HG03571 (cell line): ENCODE data around the gene FGR.
"Not testable (repeated sequence)": the region's sequence is repeated elsewhere in the genome, so short reads cannot be mapped to it uniquely, and the experiment has no call there.

Experiments
- ATAC-seq: cut with Tn5 transposase; IDR thresholded peaks from one replicate; pipeline ENCODE4 v1.9.1; 2021; ENCODE audit not compliant: unreplicated experiment

FGR gene

GRCh38 chr1:27660300-27660835 lies 25.4 kb upstream of the FGR start:
- no peak for ATAC-seq

- peak; percentile 48 for ATAC-seq
These were observed 24.7 kb upstream of the FGR start for GRCh38 chr1:27659497-27660299.

- peak; percentile 15 for ATAC-seq
These were observed 24.0 kb upstream of the FGR start for GRCh38 chr1:27658951-27659496.

GRCh38 chr1:27656157-27656893 lies 21.3 kb upstream of the FGR start:
- ATAC-seq: no peak

GRCh38 chr1:27655151-27655937 lies 20.4 kb upstream of the FGR start:
- no peak for ATAC-seq

GRCh38 chr1:27652111-27652864 lies 17.3 kb upstream of the FGR start:
- ATAC-seq: no peak

GRCh38 chr1:27650539-27651175 lies 15.7 kb upstream of the FGR start:
- no peak for ATAC-seq

GRCh38 chr1:27650171-27650538 lies 15.2 kb upstream of the FGR start:
- ATAC-seq: no peak

GRCh38 chr1:27649306-27649635 lies 14.3 kb upstream of the FGR start:
- ATAC-seq: no peak

GRCh38 chr1:27648602-27649305 lies 13.8 kb upstream of the FGR start:
- ATAC-seq: no peak

- ATAC-seq: no peak
These were observed 12.3 kb upstream of the FGR start for GRCh38 chr1:27647328-27647727.

GRCh38 chr1:27646676-27647075 lies 11.7 kb upstream of the FGR start:
- no peak for ATAC-seq

- ATAC-seq: no peak
These were observed 10.1 kb upstream of the FGR start for GRCh38 chr1:27645071-27645415.

- ATAC-seq: no peak
These were observed 9.5 kb upstream of the FGR start for GRCh38 chr1:27644369-27645070.

GRCh38 chr1:27643600-27644368 lies 8.8 kb upstream of the FGR start:
- ATAC-seq: no peak

- ATAC-seq: not testable (repeated sequence)
These were observed 5.5 kb upstream of the FGR start for GRCh38 chr1:27640514-27640913.

GRCh38 chr1:27638805-27639204 lies 3.8 kb upstream of the FGR start:
- no peak for ATAC-seq

- ATAC-seq: no peak
These were observed 3.2 kb upstream of the FGR start for GRCh38 chr1:27638047-27638734.
